Type B pancreatic cell (in vitro differentiated cells): ENCODE data around the gene PPP1R3E. TPM values are rescaled to one million over a fixed set of nuclear protein-coding genes. Genes with fewer than 3 reads are reported as not detected.

Experiments used
- DNase-seq: peaks from one replicate; pipeline ENCODE4 v3.0.0; 2021; ENCODE audit warnings: mixed read lengths; ENCODE audit not compliant: unreplicated experiment; ENCODE audit errors: extremely low spot score
- H3K27ac Mint-ChIP-seq: 2 replicates; pipeline ENCODE4 v1.8.0; 2021; ENCODE audit warnings: mild to moderate bottlenecking, mixed read lengths
- H3K27me3 Mint-ChIP-seq: 2 replicates; pipeline ENCODE4 v1.8.0; 2021; ENCODE audit warnings: mixed read lengths
- H3K36me3 Mint-ChIP-seq: 2 replicates; pipeline ENCODE4 v1.8.0; 2021; ENCODE audit warnings: mixed read lengths
- H3K4me1 Mint-ChIP-seq: one replicate; pipeline ENCODE4 v1.8.0; 2021; ENCODE audit warnings: mixed read lengths; ENCODE audit not compliant: unreplicated experiment
- H3K4me3 Mint-ChIP-seq: 2 replicates; pipeline ENCODE4 v1.8.0; 2021; ENCODE audit warnings: mild to moderate bottlenecking, mixed read lengths
- H3K9me3 Mint-ChIP-seq: 2 replicates; pipeline ENCODE4 v1.8.0; 2021; ENCODE audit warnings: mixed read lengths
- total RNA-seq: library from RNA; stranded (reverse); gene quantifications from 2 replicates; pipeline ENCODE4 v1.2.1, GENCODE V29; 2021; ENCODE audit warnings: low replicate concordance
- TF ChIP-seq, protein P1 (sequence below): fragments of 200-600 bp; sonication (generic); conservative IDR thresholded peaks from 2 replicates; pipeline ENCODE4 v1.5.0; 2021; ENCODE audit warnings: antibody characterized with exemption, mild to moderate bottlenecking

The PPP1R3E gene
- total RNA-seq, 1 donor from 2014 or later = 16.7 TPM

DNA sequence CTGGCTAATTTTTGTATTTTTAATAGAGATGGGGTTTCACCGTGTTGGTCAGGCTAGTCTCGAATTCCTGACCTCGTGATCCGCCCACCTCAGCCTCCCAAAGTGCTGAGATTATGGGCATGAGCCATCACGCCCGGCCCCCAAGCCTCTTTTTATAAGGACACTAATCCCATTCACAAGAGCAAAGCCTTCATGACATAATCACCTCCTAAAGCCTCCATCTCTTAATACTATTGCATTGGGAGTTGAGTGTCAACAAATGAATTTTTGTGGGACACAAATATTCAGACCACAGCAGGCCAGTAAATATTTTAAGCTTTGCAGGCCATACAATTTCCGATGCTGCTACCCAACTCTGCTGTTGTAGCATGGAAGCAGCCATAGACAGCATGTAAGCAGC is 54.1 kb downstream of the PPP1R3E start:
- no peaks in the 10 kb centered on the region for H3K9me3 Mint-ChIP-seq
- H3K27ac Mint-ChIP-seq = no peak overlapping the region
- peaks cover 20% of the 10 kb centered on the region for H3K27me3 Mint-ChIP-seq
- no peaks in the 10 kb centered on the region for H3K4me1 Mint-ChIP-seq
- no peak overlapping the region for H3K4me3 Mint-ChIP-seq
- DNase-seq = no peak
- TF ChIP-seq, protein P1, sequence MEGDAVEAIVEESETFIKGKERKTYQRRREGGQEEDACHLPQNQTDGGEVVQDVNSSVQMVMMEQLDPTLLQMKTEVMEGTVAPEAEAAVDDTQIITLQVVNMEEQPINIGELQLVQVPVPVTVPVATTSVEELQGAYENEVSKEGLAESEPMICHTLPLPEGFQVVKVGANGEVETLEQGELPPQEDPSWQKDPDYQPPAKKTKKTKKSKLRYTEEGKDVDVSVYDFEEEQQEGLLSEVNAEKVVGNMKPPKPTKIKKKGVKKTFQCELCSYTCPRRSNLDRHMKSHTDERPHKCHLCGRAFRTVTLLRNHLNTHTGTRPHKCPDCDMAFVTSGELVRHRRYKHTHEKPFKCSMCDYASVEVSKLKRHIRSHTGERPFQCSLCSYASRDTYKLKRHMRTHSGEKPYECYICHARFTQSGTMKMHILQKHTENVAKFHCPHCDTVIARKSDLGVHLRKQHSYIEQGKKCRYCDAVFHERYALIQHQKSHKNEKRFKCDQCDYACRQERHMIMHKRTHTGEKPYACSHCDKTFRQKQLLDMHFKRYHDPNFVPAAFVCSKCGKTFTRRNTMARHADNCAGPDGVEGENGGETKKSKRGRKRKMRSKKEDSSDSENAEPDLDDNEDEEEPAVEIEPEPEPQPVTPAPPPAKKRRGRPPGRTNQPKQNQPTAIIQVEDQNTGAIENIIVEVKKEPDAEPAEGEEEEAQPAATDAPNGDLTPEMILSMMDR = no peak
- H3K36me3 Mint-ChIP-seq = no peaks in the 10 kb centered on the region

Other genes with a start within 250 kb of the PPP1R3E start
- gene CDH24, start 245.3 kb downstream of the PPP1R3E start, total RNA-seq = 7.9 and 20.4 TPM in 2 replicates
- gene ACIN1, start 207.7 kb downstream of the PPP1R3E start, total RNA-seq = 214 and 342 TPM in 2 replicates
- gene C14orf119, start 207.4 kb downstream of the PPP1R3E start, total RNA-seq = 53.0 and 67.2 TPM in 2 replicates
- gene CIROP, start 197.9 kb downstream of the PPP1R3E start, total RNA-seq = 0.19 and 0.40 TPM in 2 replicates
- gene CEBPE, start 183.6 kb downstream of the PPP1R3E start, total RNA-seq = not detected in 2 replicates
- 56.1 and 56.7 TPM in 2 replicates for gene SLC7A8, start 119.2 kb downstream of the PPP1R3E start, total RNA-seq
- not detected in 2 replicates for gene RNF212B, start 64.9 kb downstream of the PPP1R3E start, total RNA-seq
- 15.9 and 19.5 TPM in 2 replicates for gene HOMEZ, start 16.7 kb downstream of the PPP1R3E start, total RNA-seq
- gene BCL2L2, start 4.0 kb upstream of the PPP1R3E start, total RNA-seq = 21.0 and 22.5 TPM in 2 replicates
- 202 and 337 TPM in 2 replicates for gene PABPN1, start 18.6 kb upstream of the PPP1R3E start, total RNA-seq
- gene SLC22A17, start 50.0 kb upstream of the PPP1R3E start, total RNA-seq = 16.8 and 52.5 TPM in 2 replicates
- 41.0 and 59.3 TPM in 2 replicates for gene EFS, start 62.3 kb upstream of the PPP1R3E start, total RNA-seq
- gene IL25, start 70.0 kb upstream of the PPP1R3E start, total RNA-seq = not detected in 2 replicates
- 0.19 TPM in 1 of 2 replicates, not detected in the other for gene CMTM5, start 74.2 kb upstream of the PPP1R3E start, total RNA-seq
- 0.24 and 0.50 TPM in 2 replicates for gene MYH6, start 105.4 kb upstream of the PPP1R3E start, total RNA-seq
- gene MYH7, start 132.8 kb upstream of the PPP1R3E start, total RNA-seq = 0.14 TPM in 1 of 2 replicates, not detected in the other
- 36.5 and 51.1 TPM in 2 replicates for gene NGDN, start 166.8 kb upstream of the PPP1R3E start, total RNA-seq
- 5.6 and 11.1 TPM in 2 replicates for gene ZFHX2, start 248.9 kb upstream of the PPP1R3E start, total RNA-seq